Activated CD4-positive, alpha-beta memory T cell treated with anti-CD3 and anti-CD28 coated beads, Interleukin-2, amount 10 ng/mL, durations not matched to agents 7 days and 5 days (primary cell): ENCODE data around the gene LPP. TPM values are rescaled to one million over a fixed set of nuclear protein-coding genes. Genes with fewer than 3 reads are reported as not detected.
"Not testable (repeated sequence)": the region's sequence is repeated elsewhere in the genome, so short reads cannot be mapped to it uniquely, and the experiment has no call there.

Experiments used
- CTCF ChIA-PET: fragments of 350-600 bp; sonication (Branson Sonifier 250); formaldehyde crosslinking; loops from one replicate; lab custom pipeline; 2021; ENCODE audit warnings: antibody characterized with exemption, inconsistent platforms; lab: Charles Lee
- POLR2A ChIA-PET: fragments of 350-600 bp; sonication (Branson Sonifier 250); formaldehyde crosslinking; loops from one replicate; lab custom pipeline; 2021; ENCODE audit warnings: antibody characterized with exemption; lab: Charles Lee
- DNase-seq: peaks from one replicate; pipeline ENCODE4 v3.0.0-alpha.2; 2020
- H3K27ac Mint-ChIP-seq: one replicate; pipeline ENCODE4 v1.8.0; 2021; ENCODE audit warnings: mild to moderate bottlenecking, mixed read lengths
- H3K27me3 Mint-ChIP-seq: one replicate; pipeline ENCODE4 v1.8.0; 2021; ENCODE audit warnings: mixed read lengths
- H3K36me3 Mint-ChIP-seq: one replicate; pipeline ENCODE4 v1.8.0; 2021; ENCODE audit warnings: low read depth, mixed read lengths
- H3K4me1 Mint-ChIP-seq: one replicate; pipeline ENCODE4 v1.8.0; 2021; ENCODE audit warnings: mixed read lengths
- H3K4me3 Mint-ChIP-seq: one replicate; pipeline ENCODE4 v1.8.0; 2021; ENCODE audit warnings: mild to moderate bottlenecking, mixed read lengths
- H3K9me3 Mint-ChIP-seq: one replicate; pipeline ENCODE4 v1.8.0; 2021; ENCODE audit warnings: mixed read lengths
- total RNA-seq, 2 experiments: library from RNA; stranded (reverse); gene quantifications; one replicate each; pipeline ENCODE4 v1.2.3, GENCODE V29; 2021

LPP gene
- total RNA-seq, 2 experiments from 2014 or later, result 51.4 to 52.4 TPM

DNA sequence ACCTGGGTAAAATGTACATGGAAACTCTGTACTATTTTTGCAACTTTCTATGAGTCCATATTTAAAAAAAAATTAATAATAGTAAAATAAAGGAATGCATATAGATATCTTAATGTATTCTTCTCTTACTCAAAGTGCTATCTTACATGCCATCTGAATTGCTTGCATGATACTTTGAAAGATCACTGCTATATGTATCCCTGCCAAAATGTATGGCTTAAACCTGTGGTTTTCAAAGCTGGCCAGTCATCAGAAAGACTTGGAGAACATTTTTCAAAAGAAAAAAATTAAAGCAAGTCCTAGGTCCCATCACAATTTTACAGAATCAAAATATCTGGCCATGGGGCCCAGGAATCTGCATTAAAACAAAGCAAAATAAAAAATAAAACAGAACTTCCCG, 262.1 kb downstream of the LPP start:
- DNase-seq, result no peak
- H3K27ac Mint-ChIP-seq, result no peak overlapping the region
- H3K27me3 Mint-ChIP-seq, result no peaks in the 10 kb centered on the region
- ChIA-PET CTCF (interaction anchor here (1.1 kb wide), 1 partner anchor 681 kb away, joined by 3 read pairs; no protein-coding TSS in a partner anchor), POLR2A (no interaction called here)
- peaks cover 12% of the 10 kb centered on the region for H3K4me1 Mint-ChIP-seq
- H3K9me3 Mint-ChIP-seq, result no peaks in the 10 kb centered on the region
- H3K36me3 Mint-ChIP-seq, result peaks cover 7% of the 10 kb centered on the region
- no peak overlapping the region for H3K4me3 Mint-ChIP-seq

DNA sequence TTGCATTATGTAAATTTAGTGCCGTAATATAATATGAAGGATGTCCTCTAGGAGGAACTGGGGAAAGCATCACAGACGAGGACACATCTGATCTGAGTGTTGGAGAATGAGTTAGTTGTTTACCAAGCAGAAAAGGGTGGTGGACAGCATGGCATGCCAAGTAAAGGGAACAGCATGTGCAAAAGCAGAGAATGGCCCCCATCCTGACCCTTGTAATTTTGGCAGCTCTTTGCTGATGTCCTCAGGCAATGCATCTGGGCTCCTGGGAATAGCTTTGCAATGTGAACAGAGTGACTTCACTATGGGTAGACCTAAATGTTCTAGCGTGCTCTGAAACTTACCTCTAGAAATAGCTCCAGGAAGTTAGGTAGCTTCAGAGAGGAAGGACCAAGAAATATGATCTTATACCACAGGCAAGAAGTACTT, 263.3 kb downstream of the LPP start:
- POLR2A ChIA-PET, result interaction anchor here (0.8 kb wide), 1 partner anchor 9 kb away, joined by 3 read pairs; no protein-coding TSS in a partner anchor
- Mint-ChIP-seq H3K36me3 (peaks cover 2% of the 10 kb centered on the region), H3K4me1 (peaks cover 12% of the 10 kb centered on the region), H3K27ac (no peak overlapping the region), H3K9me3 (no peaks in the 10 kb centered on the region), H3K4me3 (no peak overlapping the region), H3K27me3 (no peaks in the 10 kb centered on the region)
- CTCF ChIA-PET, result no interaction called here
- no peak for DNase-seq

DNA sequence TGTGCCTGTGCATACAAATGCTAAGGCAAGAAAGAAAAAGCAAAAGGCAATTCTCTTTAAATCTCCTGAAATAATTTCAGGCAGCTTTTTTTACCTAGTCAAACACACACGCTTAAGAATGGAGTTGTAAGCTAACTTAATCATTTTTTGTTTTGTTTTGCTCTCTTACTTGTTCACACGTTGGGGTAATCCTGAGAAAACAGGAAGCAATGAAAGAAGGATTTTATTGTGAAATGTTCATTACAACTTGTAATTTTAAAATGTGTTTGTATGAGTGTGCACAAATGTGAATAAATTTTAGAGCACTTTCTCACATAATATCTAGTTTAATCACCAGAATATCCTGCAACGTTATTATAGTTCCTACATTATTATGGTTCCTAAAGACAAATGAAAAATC, 263.8 kb downstream of the LPP start:
- H3K36me3 Mint-ChIP-seq, result peaks cover under 1% of the 10 kb centered on the region
- POLR2A ChIA-PET, result interaction anchor here (0.8 kb wide), 1 partner anchor 9 kb away, joined by 3 read pairs; no protein-coding TSS in a partner anchor
- H3K27ac Mint-ChIP-seq, result peak overlapping the region; percentile 38
- no peaks in the 10 kb centered on the region for H3K9me3 Mint-ChIP-seq
- CTCF ChIA-PET, result no interaction called here
- no peak for DNase-seq
- peaks cover 12% of the 10 kb centered on the region for H3K4me1 Mint-ChIP-seq
- no peaks in the 10 kb centered on the region for H3K27me3 Mint-ChIP-seq
- H3K4me3 Mint-ChIP-seq, result no peak overlapping the region

DNA sequence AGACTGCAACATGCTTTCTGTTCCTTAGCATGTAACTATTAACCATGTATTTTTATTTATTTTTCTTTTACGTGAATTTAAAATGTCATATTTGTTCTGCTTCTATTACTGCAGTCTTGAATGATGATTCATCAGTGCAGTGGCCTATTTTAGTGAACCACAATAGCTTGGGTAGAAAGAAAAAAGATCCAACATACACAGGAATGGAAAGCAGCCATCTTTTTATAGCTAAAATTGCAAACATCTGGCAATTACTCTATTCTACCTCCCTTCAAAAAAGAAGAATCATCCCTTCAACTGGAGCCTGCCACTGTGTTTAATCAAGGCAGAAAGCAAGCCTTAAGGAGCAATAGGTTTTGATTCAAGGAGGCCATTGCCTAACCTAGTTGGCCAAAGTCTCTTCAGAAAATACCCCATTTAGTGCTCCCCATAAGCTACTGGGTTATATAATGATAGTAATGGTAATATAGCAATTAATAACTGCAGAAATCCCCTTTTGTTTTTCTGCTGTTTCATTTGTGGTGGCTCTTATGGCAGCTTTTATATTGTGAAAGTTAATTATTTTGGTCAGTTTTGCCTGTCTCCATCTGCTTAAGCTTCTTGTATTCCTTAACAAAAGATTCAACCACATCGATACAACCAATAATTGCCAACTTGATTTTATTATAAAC, 267.3 kb downstream of the LPP start:
- Mint-ChIP-seq H3K27ac (no peak overlapping the region), H3K4me1 (peaks cover 14% of the 10 kb centered on the region), H3K27me3 (no peaks in the 10 kb centered on the region), H3K4me3 (no peak overlapping the region), H3K9me3 (peaks cover 25% of the 10 kb centered on the region), H3K36me3 (peaks cover 31% of the 10 kb centered on the region)
- ChIA-PET CTCF (interaction anchor here (1.7 kb wide), 1 partner anchor 680 kb away, joined by 7 read pairs; no protein-coding TSS in a partner anchor), POLR2A (interaction anchor here (0.6 to 0.9 kb wide), 2 partner anchors 12 to 414 kb away, joined by 4 read pairs; no protein-coding TSS in a partner anchor)
- no peak for DNase-seq

DNA sequence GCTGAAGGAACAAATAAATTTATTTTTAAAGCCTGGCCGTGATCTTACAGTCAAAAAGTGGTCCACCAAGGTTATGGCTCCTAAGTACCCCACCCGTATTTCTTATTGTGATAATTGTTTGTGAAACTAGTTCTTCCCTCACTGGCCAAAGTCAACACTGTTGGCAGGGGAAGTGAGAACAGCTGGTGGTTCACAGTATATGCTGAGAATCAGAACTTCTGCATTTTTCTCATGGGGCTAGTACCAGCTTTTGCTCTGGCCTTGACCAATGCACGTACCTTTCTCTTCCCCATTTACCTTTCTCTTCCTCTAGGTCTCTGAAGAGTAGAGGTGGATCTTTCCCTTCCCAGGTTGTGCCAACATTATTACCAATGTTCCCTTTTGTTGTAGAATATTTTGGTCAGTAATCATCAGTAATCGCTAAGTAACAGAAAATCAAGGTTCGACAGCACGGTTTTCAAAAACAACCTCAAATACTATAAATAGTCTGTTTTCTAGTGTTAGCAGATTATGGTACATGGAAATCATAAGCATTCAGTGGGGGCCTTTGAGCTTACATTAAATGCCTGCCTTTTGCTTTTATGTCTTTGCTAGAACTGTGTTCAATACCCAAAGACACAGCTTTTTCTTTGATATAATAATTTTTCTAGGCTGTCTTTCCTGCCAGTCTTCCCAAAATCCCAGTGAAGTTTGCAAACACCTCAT, 268.0 kb downstream of the LPP start:
- Mint-ChIP-seq H3K4me3 (no peak overlapping the region), H3K9me3 (peaks cover 25% of the 10 kb centered on the region), H3K4me1 (peaks cover 13% of the 10 kb centered on the region), H3K36me3 (peaks cover 38% of the 10 kb centered on the region), H3K27me3 (no peaks in the 10 kb centered on the region), H3K27ac (no peak overlapping the region)
- CTCF ChIA-PET, result interaction anchor here (1.7 kb wide), 1 partner anchor 681 kb away, joined by 7 read pairs; no protein-coding TSS in a partner anchor
- DNase-seq, result no peak
- POLR2A ChIA-PET, result interaction anchor here (0.6 kb wide), 1 partner anchor 413 kb away, joined by 4 read pairs; no protein-coding TSS in a partner anchor

DNA sequence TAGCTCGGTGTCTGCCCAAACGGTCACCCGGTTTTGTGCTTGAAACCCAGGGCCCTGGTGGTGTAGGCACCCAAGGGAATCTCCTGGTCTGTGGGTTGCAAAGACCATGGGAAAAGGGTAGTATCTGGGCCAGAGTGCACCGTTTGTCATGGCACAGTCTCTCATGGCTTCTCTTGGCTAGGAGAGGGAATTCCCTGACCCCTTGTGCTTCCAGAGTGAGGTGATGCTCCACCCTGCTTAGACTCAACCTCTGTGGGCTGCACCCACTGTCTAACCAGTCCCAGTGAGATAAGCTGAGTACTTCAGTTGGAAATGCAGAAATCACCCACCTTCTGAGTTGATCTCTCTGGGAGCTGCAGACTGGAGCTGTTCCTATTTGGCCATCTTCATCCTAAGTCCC, 274.0 kb downstream of the LPP start:
- H3K27ac Mint-ChIP-seq, H3K4me3 Mint-ChIP-seq, DNase-seq, POLR2A ChIA-PET, H3K27me3 Mint-ChIP-seq, CTCF ChIA-PET: not testable (repeated sequence)
- Mint-ChIP-seq H3K4me1 (peaks cover 17% of the 10 kb centered on the region), H3K36me3 (peaks cover 59% of the 10 kb centered on the region), H3K9me3 (peaks cover 30% of the 10 kb centered on the region)

DNA sequence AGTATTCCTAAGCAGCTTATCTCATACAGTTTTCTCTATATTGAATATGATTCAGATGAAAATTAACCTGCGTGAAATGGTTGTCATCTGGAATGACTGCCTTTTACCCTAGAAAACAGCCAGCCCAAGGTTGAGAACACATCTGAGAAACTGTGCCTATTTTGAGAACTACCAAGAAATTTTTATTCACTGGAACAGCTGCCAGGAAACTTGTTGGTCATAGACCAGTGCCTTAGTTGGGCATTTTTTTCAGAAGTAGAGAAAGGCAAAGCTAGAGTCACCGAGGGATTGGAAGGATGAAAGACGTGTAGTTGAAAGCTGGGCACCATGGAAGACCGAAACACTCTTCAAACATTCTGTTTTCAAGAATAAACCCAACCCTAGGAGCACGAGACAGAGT, 277.1 kb downstream of the LPP start:
- peaks cover 7% of the 10 kb centered on the region for H3K9me3 Mint-ChIP-seq
- H3K36me3 Mint-ChIP-seq, result peaks cover 40% of the 10 kb centered on the region
- H3K4me1 Mint-ChIP-seq, result peaks cover 31% of the 10 kb centered on the region
- DNase-seq, result no peak
- H3K27me3 Mint-ChIP-seq, result no peaks in the 10 kb centered on the region
- ChIA-PET CTCF (no interaction called here), POLR2A (no interaction called here)
- H3K27ac Mint-ChIP-seq, result no peak overlapping the region
- H3K4me3 Mint-ChIP-seq, result no peak overlapping the region

DNA sequence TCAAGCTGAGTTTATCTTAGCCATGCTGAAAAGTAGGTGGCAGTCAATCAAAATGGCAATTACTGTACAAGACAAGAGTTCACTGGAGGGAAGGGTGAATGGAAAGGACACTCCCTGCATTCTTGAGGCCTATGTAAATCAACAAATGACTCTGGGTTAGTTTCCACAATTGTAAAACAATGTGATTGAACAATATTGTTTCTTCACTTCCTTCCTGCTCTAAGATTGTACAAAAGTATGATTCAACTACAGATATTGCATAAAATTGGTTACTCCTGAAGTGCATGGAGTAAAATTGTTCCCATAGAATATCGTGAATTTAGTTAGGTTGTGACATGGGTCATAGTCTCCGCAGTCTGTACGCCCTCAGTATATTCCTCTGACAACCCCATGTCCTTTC, 277.6 kb downstream of the LPP start:
- ChIA-PET CTCF (no interaction called here), POLR2A (no interaction called here)
- H3K27me3 Mint-ChIP-seq, result no peaks in the 10 kb centered on the region
- DNase-seq, result no peak
- peaks cover 31% of the 10 kb centered on the region for H3K4me1 Mint-ChIP-seq
- no peak overlapping the region for H3K27ac Mint-ChIP-seq
- H3K9me3 Mint-ChIP-seq, result peaks cover 5% of the 10 kb centered on the region
- peaks cover 35% of the 10 kb centered on the region for H3K36me3 Mint-ChIP-seq
- H3K4me3 Mint-ChIP-seq, result no peak overlapping the region

DNA sequence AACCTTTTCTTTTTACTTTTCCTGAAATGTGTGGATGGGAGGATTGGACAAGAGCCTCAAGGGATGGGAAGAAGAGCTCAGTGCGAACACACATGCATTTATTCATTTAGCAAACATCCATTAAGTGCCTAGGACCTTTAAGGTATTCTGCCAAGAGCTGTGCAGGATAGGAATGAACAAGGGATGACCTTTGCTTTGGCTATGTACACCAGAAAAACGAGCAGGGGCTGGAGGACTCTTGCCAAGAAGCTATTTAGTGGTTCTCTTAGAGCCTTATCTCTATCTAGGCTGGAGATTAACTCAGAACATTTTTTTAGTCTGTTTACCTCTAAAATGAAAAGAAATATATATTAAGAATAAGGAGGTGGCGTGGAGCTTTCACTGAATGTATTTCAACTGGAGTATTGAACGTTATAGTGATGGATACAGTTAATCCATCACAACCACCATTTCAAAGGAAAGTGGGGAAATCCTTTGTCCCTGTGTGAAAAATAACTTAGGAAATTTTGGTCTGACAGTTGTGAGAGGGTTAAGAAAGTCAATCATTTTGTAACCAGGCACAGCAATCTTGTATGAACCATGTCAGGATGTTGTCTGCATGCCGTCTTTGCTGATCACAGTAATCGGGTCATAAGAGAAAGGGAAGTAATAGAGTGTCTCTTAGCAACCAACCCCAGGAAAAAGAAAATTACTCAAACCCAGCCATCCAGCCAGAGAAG, 279.0 kb downstream of the LPP start:
- Mint-ChIP-seq H3K9me3 (peaks cover 3% of the 10 kb centered on the region), H3K27me3 (no peaks in the 10 kb centered on the region), H3K36me3 (peaks cover 34% of the 10 kb centered on the region), H3K4me3 (peak overlapping the region; percentile 39), H3K4me1 (peaks cover 37% of the 10 kb centered on the region), H3K27ac (peak overlapping the region; percentile 60)
- CTCF ChIA-PET, result interaction anchor here (0.6 to 1.4 kb wide), 3 partner anchors 431 to 693 kb away, joined by 3 to 7 read pairs (median 3); no protein-coding TSS in a partner anchor
- POLR2A ChIA-PET, result interaction anchor here (0.6 to 1.3 kb wide), 5 partner anchors 12 to 1893 kb away, joined by 3 to 5 read pairs (median 5); partner anchors contain the start of gene LPP
- no peak for DNase-seq

DNA sequence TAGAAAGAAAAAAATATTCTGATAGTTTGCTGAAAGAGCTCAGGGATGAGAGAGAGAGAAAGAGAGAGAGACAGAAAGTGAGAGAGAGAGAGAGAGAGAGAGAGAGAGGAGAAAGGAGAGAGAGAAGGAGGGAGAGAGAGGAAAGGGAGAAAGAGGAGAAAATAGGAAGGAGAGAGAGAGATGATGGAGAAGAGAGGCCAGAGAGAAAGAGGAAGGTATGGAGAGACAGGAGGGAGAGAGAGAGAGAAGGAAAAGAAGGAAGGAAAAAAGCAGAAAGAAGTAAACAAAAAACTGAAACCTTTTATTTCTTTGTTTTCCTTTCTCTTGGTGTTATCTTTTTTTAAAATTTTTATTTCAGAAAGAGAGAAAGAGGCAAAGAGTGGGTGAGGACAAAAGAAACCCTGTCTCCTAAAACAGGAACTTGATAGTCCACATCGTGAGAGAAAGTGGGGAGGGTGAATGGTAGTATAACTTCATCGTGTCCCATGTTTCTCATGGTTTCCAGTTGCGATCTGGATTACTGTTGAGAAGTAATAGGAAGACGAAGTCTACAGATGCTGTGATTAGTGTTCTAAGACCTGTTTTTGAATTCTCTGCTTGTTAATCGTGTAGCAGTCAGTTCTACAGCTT, 279.7 kb downstream of the LPP start:
- Mint-ChIP-seq H3K4me1 (peaks cover 44% of the 10 kb centered on the region), H3K4me3 (peak overlapping the region; percentile 39), H3K36me3 (peaks cover 34% of the 10 kb centered on the region), H3K27me3 (no peaks in the 10 kb centered on the region), H3K9me3 (peaks cover 3% of the 10 kb centered on the region), H3K27ac (peak overlapping the region; percentile 60)
- ChIA-PET POLR2A (interaction anchor here (0.6 to 1.3 kb wide), 3 partner anchors 12 to 1894 kb away, joined by 4 to 5 read pairs (median 5); partner anchors contain the start of gene LPP), CTCF (interaction anchor here (1.1 to 1.4 kb wide), 2 partner anchors 608 to 693 kb away, joined by 3 to 7 read pairs; no protein-coding TSS in a partner anchor)
- DNase-seq, result no peak

DNA sequence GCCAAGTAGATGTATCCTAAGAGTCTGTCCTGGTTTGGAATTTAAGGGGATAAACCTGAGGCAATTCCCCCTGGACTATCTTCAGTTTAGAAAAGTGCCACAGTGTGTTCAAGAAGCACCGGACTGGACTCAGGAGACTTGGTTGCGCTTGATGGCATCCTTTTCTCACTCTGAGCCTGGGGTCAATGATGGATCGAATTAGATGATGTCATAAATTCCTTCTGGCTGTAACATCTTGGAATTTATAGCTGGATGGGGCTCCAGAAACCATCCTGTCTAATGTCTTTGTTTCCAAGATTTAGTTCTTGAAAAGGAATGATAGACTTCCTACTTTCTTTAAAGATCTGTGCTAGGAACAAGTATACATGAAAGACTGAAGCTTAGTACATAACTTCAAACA, 280.6 kb downstream of the LPP start:
- Mint-ChIP-seq H3K27me3 (no peaks in the 10 kb centered on the region), H3K4me1 (peaks cover 54% of the 10 kb centered on the region), H3K4me3 (no peak overlapping the region), H3K9me3 (peaks cover 3% of the 10 kb centered on the region), H3K27ac (no peak overlapping the region), H3K36me3 (peaks cover 34% of the 10 kb centered on the region)
- CTCF ChIA-PET, result no interaction called here
- DNase-seq, result no peak
- POLR2A ChIA-PET, result no interaction called here

DNA sequence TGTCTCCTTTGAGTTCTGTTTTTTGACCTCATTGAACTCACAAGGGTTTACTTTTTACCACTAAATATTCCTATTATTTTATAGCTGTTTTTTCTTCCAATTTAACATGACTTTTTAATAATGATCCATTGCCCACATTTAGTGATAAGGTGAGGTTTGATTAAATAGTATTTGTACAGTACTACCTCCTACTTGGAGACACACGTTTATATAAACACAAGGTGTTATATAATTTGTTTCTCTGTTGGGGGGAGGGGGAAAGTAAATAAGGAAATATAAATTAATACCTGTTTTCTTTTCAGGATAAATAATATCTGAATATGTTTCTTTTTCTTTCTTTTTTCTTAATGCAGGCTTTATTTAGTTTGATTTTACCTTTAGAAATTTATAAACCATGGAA, 281.3 kb downstream of the LPP start:
- ChIA-PET CTCF (no interaction called here), POLR2A (no interaction called here)
- no peak overlapping the region for H3K27ac Mint-ChIP-seq
- no peak for DNase-seq
- H3K27me3 Mint-ChIP-seq, result no peaks in the 10 kb centered on the region
- H3K36me3 Mint-ChIP-seq, result peaks cover 34% of the 10 kb centered on the region
- no peak overlapping the region for H3K4me3 Mint-ChIP-seq
- peaks cover 3% of the 10 kb centered on the region for H3K9me3 Mint-ChIP-seq
- H3K4me1 Mint-ChIP-seq, result peaks cover 60% of the 10 kb centered on the region
